ENCODE results near the gene NUDT16L1. TPM values are rescaled to one million over a fixed set of nuclear protein-coding genes. Genes with fewer than 3 reads are reported as not detected.
A peak's percentile ranks its signal among the peaks of the same experiment; 100 is the strongest.

Gene NUDT16L1
- total RNA-seq, 1 donor from 2014 or later: 21.1 TPM

DNA sequence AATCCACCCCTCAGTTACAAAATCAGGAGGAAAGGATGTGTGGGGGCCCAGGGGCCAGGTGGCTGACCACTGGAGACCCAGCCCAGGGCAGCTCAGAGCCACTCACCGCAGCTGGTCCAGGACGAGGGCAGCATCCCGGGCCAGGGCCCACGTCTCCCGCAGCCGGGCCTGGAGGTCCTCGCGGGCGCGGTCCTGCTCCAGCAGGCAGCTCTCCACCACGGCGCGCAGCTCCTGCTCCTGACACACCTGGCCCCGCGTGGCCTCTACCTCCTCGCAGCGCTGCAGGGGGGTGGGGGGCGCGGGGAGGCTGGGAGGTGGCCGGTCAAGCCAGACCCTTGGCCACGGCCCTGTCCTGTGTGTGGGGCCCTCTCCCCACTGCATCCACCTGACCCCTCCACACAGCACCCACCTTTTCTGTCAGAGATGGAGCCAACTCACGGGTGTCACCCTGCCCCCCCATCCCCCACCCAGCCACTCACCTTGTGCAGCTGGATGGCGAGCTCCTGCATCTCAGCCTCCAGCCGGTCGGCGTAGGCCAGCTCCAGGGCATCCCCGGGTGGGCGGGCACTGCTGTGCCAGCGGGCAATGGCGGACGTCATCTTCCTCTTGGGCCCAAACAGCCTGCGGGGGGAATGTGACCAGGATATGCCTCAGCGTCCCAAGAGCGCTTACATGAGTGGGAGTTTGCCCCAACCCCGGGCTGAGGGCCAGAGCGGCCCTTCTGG lies 5.1 kb downstream of the NUDT16L1 start:
- H3K27me3 ChIP-seq (ENCODE audit: control insufficient read depth, insufficient read depth, low read length): no peaks in the 10 kb centered on the region
- TF ChIP-seq, protein P1, sequence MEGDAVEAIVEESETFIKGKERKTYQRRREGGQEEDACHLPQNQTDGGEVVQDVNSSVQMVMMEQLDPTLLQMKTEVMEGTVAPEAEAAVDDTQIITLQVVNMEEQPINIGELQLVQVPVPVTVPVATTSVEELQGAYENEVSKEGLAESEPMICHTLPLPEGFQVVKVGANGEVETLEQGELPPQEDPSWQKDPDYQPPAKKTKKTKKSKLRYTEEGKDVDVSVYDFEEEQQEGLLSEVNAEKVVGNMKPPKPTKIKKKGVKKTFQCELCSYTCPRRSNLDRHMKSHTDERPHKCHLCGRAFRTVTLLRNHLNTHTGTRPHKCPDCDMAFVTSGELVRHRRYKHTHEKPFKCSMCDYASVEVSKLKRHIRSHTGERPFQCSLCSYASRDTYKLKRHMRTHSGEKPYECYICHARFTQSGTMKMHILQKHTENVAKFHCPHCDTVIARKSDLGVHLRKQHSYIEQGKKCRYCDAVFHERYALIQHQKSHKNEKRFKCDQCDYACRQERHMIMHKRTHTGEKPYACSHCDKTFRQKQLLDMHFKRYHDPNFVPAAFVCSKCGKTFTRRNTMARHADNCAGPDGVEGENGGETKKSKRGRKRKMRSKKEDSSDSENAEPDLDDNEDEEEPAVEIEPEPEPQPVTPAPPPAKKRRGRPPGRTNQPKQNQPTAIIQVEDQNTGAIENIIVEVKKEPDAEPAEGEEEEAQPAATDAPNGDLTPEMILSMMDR (IDR thresholded peaks at IDR 0.05; ENCODE audit: insufficient read depth, low read length, severe bottlenecking): no peak
- peaks cover 33% of the 10 kb centered on the region for H3K36me3 ChIP-seq (ENCODE audit: control insufficient read depth, insufficient read depth, low read length)
- DNase-seq (ENCODE audit: low read depth) (no peak), FAIRE-seq (no peak)
- H3K4me3 ChIP-seq (ENCODE audit: low read depth, low read length): no peak overlapping the region

DNA sequence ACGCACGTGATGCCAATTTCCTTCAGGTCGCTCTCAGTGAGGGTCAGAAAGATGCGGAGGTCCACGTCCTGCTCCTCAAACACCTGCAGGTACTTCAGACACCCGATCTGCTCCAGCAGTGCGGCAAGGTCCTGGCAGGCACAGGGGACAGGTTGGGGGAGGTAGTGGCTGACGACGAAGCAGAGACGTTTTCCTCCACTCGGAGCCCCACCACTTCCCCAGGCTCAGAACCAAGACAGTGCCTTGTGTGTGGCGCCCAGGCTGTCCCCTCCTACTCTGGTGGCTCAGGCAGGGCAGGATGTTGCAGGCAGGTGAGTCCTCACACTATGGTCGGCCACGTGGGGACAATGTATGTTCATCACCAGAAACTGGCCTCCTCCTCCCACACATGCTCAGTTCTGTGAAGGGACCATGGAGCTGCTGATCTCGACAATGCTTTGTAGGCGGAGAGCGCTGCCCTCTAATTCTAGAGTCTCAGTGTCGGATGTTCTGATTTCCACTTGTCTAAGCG lies 5.7 kb downstream of the NUDT16L1 start:
- Histone ChIP-seq H3K36me3 (ENCODE audit: control insufficient read depth, insufficient read depth, low read length) (peaks cover 36% of the 10 kb centered on the region), H3K27me3 (ENCODE audit: control insufficient read depth, insufficient read depth, low read length) (no peaks in the 10 kb centered on the region), H3K4me3 (ENCODE audit: low read depth, low read length) (no peak overlapping the region)
- TF ChIP-seq, protein P1 (IDR thresholded peaks at IDR 0.05; ENCODE audit: insufficient read depth, low read length, severe bottlenecking): no peak
- DNase-seq (ENCODE audit: low read depth) (no peak), FAIRE-seq (no peak)

DNA sequence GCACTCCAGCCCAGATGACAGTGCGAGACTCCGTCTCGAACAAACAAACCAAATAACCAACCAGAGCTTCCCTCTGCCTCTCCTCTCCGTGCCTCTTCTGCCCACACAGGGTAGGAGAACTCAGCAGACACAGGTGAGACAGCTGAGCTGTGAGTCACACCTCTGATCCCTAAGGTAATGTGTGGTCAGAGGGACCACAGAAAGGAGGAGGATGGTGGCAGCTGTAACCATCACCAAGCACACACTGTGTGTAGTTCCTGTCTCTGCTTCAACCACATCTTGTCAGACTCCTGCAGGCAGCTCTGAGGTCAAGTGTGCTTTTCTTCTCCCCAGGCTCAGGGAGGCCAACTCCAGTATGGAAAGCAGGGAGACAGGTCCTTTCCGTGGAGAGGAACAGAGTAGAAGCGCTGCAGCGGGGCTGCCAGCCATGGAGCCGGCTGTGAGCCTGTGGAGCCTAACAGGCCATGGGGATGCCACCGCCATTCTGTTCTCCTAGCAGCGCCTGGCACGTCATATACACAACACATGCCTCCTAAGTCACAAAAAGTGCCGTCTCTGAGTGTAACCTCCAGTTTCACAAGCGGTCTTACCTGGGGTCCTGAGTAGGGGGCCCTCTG lies 7.1 kb downstream of the NUDT16L1 start:
- H3K36me3 ChIP-seq (ENCODE audit: control insufficient read depth, insufficient read depth, low read length): peaks cover 40% of the 10 kb centered on the region
- no peaks in the 10 kb centered on the region for H3K27me3 ChIP-seq (ENCODE audit: control insufficient read depth, insufficient read depth, low read length)
- DNase-seq (ENCODE audit: low read depth) (peak; percentile 43), FAIRE-seq (no peak)
- H3K4me3 ChIP-seq (ENCODE audit: low read depth, low read length): no peak overlapping the region
- TF ChIP-seq, protein P1 (IDR thresholded peaks at IDR 0.05; ENCODE audit: insufficient read depth, low read length, severe bottlenecking): no peak

DNA sequence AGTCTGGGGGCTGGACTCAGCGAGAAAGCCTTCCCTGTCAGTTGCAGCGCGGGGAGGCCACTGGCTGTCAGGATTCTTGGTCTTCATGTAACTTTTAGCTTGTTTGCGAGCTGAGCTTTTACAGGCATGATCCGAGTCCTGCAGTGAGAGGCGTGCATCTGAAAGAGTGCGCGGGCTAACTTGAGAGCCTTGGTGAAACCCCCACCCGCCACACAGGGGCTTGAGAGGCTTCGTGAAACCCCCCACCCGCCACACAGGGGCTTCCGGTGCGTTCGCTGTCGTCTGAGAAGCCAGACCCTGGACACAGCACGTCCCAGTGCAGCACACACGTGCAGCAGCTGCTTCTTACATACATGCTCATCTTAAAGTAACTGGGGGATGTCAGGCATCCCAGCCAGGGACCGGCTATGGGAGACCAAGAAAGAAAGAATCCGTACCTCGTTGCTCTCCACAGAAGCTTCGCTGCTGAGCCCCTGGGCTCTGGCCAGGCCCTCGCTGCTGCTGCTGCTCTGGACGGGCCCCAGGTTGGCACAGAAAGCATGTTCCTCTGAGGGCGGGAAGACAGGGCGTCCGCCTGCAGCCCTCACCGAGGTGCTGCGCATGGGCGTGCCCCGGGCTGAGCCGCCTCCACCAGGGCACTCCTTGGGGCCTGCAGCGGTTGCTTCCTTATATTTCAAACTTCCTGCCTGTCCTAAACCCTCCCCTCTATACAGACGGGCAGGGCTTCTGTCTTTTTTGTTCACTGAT lies 7.8 kb downstream of the NUDT16L1 start:
- Histone ChIP-seq H3K27me3 (ENCODE audit: control insufficient read depth, insufficient read depth, low read length) (no peaks in the 10 kb centered on the region), H3K36me3 (ENCODE audit: control insufficient read depth, insufficient read depth, low read length) (peaks cover 37% of the 10 kb centered on the region), H3K4me3 (ENCODE audit: low read depth, low read length) (no peak overlapping the region)
- TF ChIP-seq, protein P1 (IDR thresholded peaks at IDR 0.05; ENCODE audit: insufficient read depth, low read length, severe bottlenecking): no peak
- FAIRE-seq (no peak), DNase-seq (ENCODE audit: low read depth) (no peak)

DNA sequence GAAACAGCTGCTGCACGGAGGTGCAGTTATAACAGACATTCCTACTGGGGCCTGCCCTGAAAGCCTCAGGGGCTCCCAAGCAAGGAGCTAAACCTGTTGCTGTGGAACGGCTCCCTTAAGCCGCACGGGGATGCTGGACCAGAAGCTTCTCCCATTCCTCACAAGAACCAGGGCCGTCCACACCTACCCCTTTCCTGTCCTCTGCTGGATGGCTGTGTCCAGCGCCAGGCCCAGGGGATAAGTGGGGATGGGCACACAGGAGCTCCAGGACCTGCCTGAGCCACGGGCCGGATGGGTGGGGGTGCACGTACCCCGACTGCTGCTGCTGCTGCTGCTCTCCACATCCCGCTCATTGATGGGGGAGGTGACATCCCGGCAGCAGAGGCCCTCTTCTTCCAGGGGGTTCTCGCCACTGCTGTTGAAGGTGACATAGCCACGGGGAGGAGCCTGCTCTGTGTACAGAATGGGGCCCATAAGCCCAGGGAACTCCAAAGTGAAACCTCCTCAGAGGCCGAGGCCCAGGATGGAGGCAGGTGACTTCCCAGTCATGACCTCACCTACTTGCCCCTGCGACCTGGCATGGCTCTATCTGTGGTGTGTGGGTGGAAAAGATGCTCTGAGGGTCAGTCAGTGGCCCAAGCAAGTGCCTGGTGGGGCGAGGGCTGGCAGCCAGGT lies 8.6 kb downstream of the NUDT16L1 start:
- Histone ChIP-seq H3K36me3 (ENCODE audit: control insufficient read depth, insufficient read depth, low read length) (peaks cover 39% of the 10 kb centered on the region), H3K4me3 (ENCODE audit: low read depth, low read length) (no peak overlapping the region), H3K27me3 (ENCODE audit: control insufficient read depth, insufficient read depth, low read length) (no peaks in the 10 kb centered on the region)
- no peak for DNase-seq (ENCODE audit: low read depth)
- FAIRE-seq: no peak
- TF ChIP-seq, protein P1 (IDR thresholded peaks at IDR 0.05; ENCODE audit: insufficient read depth, low read length, severe bottlenecking): no peak
